GM23338 (cell line): ENCODE data around the gene C11orf24. TPM values are rescaled to one million over a fixed set of nuclear protein-coding genes. Genes with fewer than 3 reads are reported as not detected.

Experiments
- ATAC-seq: fragments of 200-7000 bp; cut with Tn5 transposase; 3 replicates; pipeline ENCODE4 v1.9.1; 2020
- DNase-seq: peaks from one replicate; pipeline ENCODE4 v3.0.0-alpha.2; 2015; ENCODE audit warnings: low spot score
- H2AFZ ChIP-seq: fragments of 200-600 bp; sonication (generic); 2 replicates; pipeline ENCODE4 v1.8.0; 2016; ENCODE audit warnings: antibody characterized with exemption, mild to moderate bottlenecking, moderate library complexity
- H3F3A ChIP-seq: fragments of 200-600 bp; sonication (generic); replicated peaks from 2 replicates; pipeline ENCODE4 v1.8.0; 2017; ENCODE audit warnings: antibody characterized with exemption, mixed run types, low read depth
- H3K27ac ChIP-seq: fragments of 200-600 bp; sonication (generic); 2 replicates; pipeline ENCODE4 v1.6.1; 2016; ENCODE audit warnings: low read depth
- H3K27me3 ChIP-seq: fragments of 200-600 bp; sonication (generic); 2 replicates; pipeline ENCODE4 v1.8.0; 2016; ENCODE audit warnings: mild to moderate bottlenecking, mixed run types, moderate library complexity; ENCODE audit not compliant: insufficient read depth
- H3K36me3 ChIP-seq: fragments of 200-600 bp; sonication (generic); 2 replicates; pipeline ENCODE4 v1.8.0; 2016; ENCODE audit warnings: mild to moderate bottlenecking; ENCODE audit not compliant: insufficient read depth
- H3K4me1 ChIP-seq: fragments of 200-600 bp; sonication (generic); 2 replicates; pipeline ENCODE4 v1.8.0; 2016; ENCODE audit warnings: mild to moderate bottlenecking, moderate library complexity; ENCODE audit not compliant: insufficient read depth
- H3K4me2 ChIP-seq: fragments of 200-600 bp; sonication (generic); 2 replicates; pipeline ENCODE4 v1.7.1; 2017; ENCODE audit warnings: mixed run types
- H3K4me3 ChIP-seq: fragments of 200-600 bp; sonication (generic); 2 replicates; pipeline ENCODE4 v1.6.1; 2016; ENCODE audit warnings: mixed run types
- H3K79me2 ChIP-seq: fragments of 200-600 bp; sonication (generic); replicated peaks from 2 replicates; pipeline ENCODE4 v1.8.0; 2017; ENCODE audit warnings: mild to moderate bottlenecking; ENCODE audit not compliant: insufficient read depth
- H3K9me2 ChIP-seq: fragments of 200-600 bp; sonication (generic); 2 replicates; pipeline ENCODE4 v1.8.0; 2017; ENCODE audit not compliant: insufficient read depth
- H4K20me1 ChIP-seq: fragments of 200-600 bp; sonication (generic); replicated peaks from 2 replicates; pipeline ENCODE4 v1.8.0; 2017; ENCODE audit warnings: mild to moderate bottlenecking; ENCODE audit not compliant: insufficient read depth
- H3K27ac Mint-ChIP-seq: 2 replicates; pipeline ENCODE4 v1.8.0; 2020; ENCODE audit warnings: inconsistent platforms, mild to moderate bottlenecking, moderate library complexity, mixed read lengths
- H3K27me3 Mint-ChIP-seq: 3 replicates; pipeline ENCODE4 v1.8.0; 2022; ENCODE audit warnings: low read depth, mild to moderate bottlenecking, moderate library complexity, mixed read lengths, inconsistent platforms; ENCODE audit not compliant: insufficient read depth, poor library complexity
- H3K36me3 Mint-ChIP-seq: 3 replicates; pipeline ENCODE4 v1.8.0; 2021; ENCODE audit warnings: low read depth, mild to moderate bottlenecking, inconsistent platforms, moderate library complexity, mixed read lengths
- H3K4me1 Mint-ChIP-seq: 3 replicates; pipeline ENCODE4 v1.8.0; 2020; ENCODE audit warnings: mild to moderate bottlenecking, inconsistent platforms, mixed read lengths
- H3K4me3 Mint-ChIP-seq: 3 replicates; pipeline ENCODE4 v1.8.0; 2021; ENCODE audit warnings: moderate library complexity, mild to moderate bottlenecking, inconsistent platforms, mixed read lengths
- H3K9me3 Mint-ChIP-seq: 3 replicates; pipeline ENCODE4 v1.8.0; 2020; ENCODE audit warnings: moderate library complexity, mild to moderate bottlenecking, inconsistent platforms, mixed read lengths
- CTCF ChIP-seq, 2 experiments: fragments of 200-600 bp in 1 of 2; sonication (generic) in 1 of 2; conservative IDR thresholded peaks; 2 replicates each; pipeline versions ENCODE4 v1.5.1 to v1.6.1; 2016 to 2017; ENCODE audit warnings: antibody characterized with exemption in 2 of 2, low read depth in 2 of 2, mild to moderate bottlenecking in 2 of 2, moderate library complexity in 1 of 2
- EZH2 ChIP-seq: fragments of 200-600 bp; sonication (generic); IDR thresholded peaks from one replicate; pipeline ENCODE4 v1.8.0; 2017; ENCODE audit warnings: antibody characterized with exemption, mild to moderate bottlenecking, low read depth; ENCODE audit not compliant: unreplicated experiment
- EZH2phosphoT487 ChIP-seq: fragments of 200-600 bp; sonication (generic); IDR thresholded peaks from one replicate; pipeline ENCODE4 v1.8.1; 2018; ENCODE audit warnings: antibody characterized with exemption; ENCODE audit not compliant: unreplicated experiment
- JUNB ChIP-seq: IDR thresholded peaks from one replicate; pipeline ENCODE4 v1.6.1; 2016; ENCODE audit warnings: antibody characterized with exemption; ENCODE audit not compliant: unreplicated experiment
- STAT1 ChIP-seq: IDR thresholded peaks from one replicate; pipeline ENCODE4 v1.6.1; 2016; ENCODE audit warnings: antibody characterized with exemption; ENCODE audit not compliant: unreplicated experiment
- ZNF114 ChIP-seq: fragments of 250-450 bp; sonication (Bioruptor Pico); IDR thresholded peaks from 2 replicates; pipeline ENCODE4 v1.5.0; 2020; ENCODE audit warnings: mild to moderate bottlenecking, moderate library complexity
- ZNF331 ChIP-seq: fragments of 250-450 bp; sonication (Bioruptor Pico); IDR thresholded peaks from 2 replicates; pipeline ENCODE4 v1.5.0; 2020; ENCODE audit warnings: low read depth, mild to moderate bottlenecking, moderate library complexity
- ZNF462 ChIP-seq: fragments of 250-450 bp; sonication (Bioruptor Pico); IDR thresholded peaks from 2 replicates; pipeline ENCODE4 v1.5.0; 2020; ENCODE audit warnings: mild to moderate bottlenecking, moderate library complexity
- polyA plus RNA-seq: library from polyadenylated mRNA; unstranded; fragments of >200 nt; fragmentation: Nextera tagmentation; extraction: Ambion mirVana; gene quantifications from 2 replicates; pipeline ENCODE4 v1.2.1, GENCODE V29; 2016
- total RNA-seq: library from RNA; depleted of rRNA; stranded (reverse); fragments of >200 nt; shearing (Covaris generic); gene quantifications from 2 replicates; pipeline ENCODE4 v1.2.3, GENCODE V29; 2014
- TF ChIP-seq, protein P1 (sequence below): IDR thresholded peaks from one replicate; pipeline ENCODE4 v1.6.1; 2018; ENCODE audit warnings: antibody characterized with exemption; ENCODE audit not compliant: unreplicated experiment

Gene C11orf24
- total and polyA plus RNA-seq, 2 experiments from 2014 or later, result 49.8 to 57.5 TPM

DNA sequence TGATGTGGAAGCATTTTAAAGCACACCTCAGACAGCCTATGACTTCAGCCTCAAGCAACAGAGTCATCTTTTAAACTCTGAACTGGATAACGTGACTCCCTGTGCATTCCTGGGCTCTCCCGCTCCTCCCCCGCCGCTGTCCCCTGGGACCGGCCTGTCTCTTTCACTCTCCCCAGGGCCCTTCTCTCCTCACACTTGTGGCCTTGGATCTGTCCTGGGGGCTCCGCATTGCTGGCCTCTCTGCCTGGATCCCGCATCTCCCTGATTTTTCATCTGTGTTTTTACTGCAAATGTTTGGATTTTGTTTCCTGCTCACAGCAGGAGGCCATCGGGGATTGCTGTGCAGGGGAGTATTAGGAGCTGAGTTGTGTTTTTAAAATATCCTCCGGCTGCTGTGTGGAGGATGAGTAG, 15.4 kb downstream of the C11orf24 start:
- no peak overlapping the region for H3K27ac Mint-ChIP-seq
- Histone ChIP-seq H3K4me1 (peaks cover 6% of the 10 kb centered on the region; the same call in 1 of the 2 replicates), H2AFZ (peak overlapping the region; percentile 85), H3K4me3 (no peak overlapping the region), H3F3A (no peaks in the 10 kb centered on the region), H3K27me3 (no peaks in the 10 kb centered on the region), H3K79me2 (no peaks in the 10 kb centered on the region), H3K4me2 (0 out of 2 replicates have a peak overlapping the region, but pooled peaks have one; percentile 43), H3K27ac (no peak overlapping the region), H3K9me2 (no peaks in the 10 kb centered on the region), H4K20me1 (no peaks in the 10 kb centered on the region), H3K36me3 (no peaks in the 10 kb centered on the region)
- H3K4me3 Mint-ChIP-seq, result no peak overlapping the region; the same call in 2 of the 3 replicates
- no peaks in the 10 kb centered on the region; the same call in 2 of the 3 replicates for H3K9me3 Mint-ChIP-seq
- peaks cover 11% of the 10 kb centered on the region for H3K27me3 Mint-ChIP-seq
- TF ChIP-seq STAT1 (no peak), EZH2 (no peak)
- TF ChIP-seq, protein P1, sequence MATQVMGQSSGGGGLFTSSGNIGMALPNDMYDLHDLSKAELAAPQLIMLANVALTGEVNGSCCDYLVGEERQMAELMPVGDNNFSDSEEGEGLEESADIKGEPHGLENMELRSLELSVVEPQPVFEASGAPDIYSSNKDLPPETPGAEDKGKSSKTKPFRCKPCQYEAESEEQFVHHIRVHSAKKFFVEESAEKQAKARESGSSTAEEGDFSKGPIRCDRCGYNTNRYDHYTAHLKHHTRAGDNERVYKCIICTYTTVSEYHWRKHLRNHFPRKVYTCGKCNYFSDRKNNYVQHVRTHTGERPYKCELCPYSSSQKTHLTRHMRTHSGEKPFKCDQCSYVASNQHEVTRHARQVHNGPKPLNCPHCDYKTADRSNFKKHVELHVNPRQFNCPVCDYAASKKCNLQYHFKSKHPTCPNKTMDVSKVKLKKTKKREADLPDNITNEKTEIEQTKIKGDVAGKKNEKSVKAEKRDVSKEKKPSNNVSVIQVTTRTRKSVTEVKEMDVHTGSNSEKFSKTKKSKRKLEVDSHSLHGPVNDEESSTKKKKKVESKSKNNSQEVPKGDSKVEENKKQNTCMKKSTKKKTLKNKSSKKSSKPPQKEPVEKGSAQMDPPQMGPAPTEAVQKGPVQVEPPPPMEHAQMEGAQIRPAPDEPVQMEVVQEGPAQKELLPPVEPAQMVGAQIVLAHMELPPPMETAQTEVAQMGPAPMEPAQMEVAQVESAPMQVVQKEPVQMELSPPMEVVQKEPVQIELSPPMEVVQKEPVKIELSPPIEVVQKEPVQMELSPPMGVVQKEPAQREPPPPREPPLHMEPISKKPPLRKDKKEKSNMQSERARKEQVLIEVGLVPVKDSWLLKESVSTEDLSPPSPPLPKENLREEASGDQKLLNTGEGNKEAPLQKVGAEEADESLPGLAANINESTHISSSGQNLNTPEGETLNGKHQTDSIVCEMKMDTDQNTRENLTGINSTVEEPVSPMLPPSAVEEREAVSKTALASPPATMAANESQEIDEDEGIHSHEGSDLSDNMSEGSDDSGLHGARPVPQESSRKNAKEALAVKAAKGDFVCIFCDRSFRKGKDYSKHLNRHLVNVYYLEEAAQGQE, result no peak
- no peak for DNase-seq
- peak; percentile 12 for ATAC-seq
- H3K36me3 Mint-ChIP-seq, result peaks cover 7% of the 10 kb centered on the region; the same call in 1 of the 3 replicates
- peaks cover 11% of the 10 kb centered on the region for H3K4me1 Mint-ChIP-seq

- H3F3A ChIP-seq, result no peaks in the 10 kb centered on the region
- H3K4me3 Mint-ChIP-seq, result no peak overlapping the region
- H3K36me3 ChIP-seq, result no peaks in the 10 kb centered on the region
- no peaks in the 10 kb centered on the region for H3K79me2 ChIP-seq
- H3K4me3 ChIP-seq, result no peak overlapping the region
- H3K27ac ChIP-seq, result no peak overlapping the region
- peaks cover 11% of the 10 kb centered on the region for H3K27me3 Mint-ChIP-seq
- peaks cover 6% of the 10 kb centered on the region; the same call in 1 of the 2 replicates for H3K4me1 ChIP-seq
- no peak overlapping the region for H3K4me2 ChIP-seq
- DNase-seq (no peak), ATAC-seq (no peak)
- no peaks in the 10 kb centered on the region for H3K9me2 ChIP-seq
- H3K27ac Mint-ChIP-seq, result no peak overlapping the region
- H3K27me3 ChIP-seq, result no peaks in the 10 kb centered on the region
- no peaks in the 10 kb centered on the region for H4K20me1 ChIP-seq
- H3K36me3 Mint-ChIP-seq, result peaks cover 2% of the 10 kb centered on the region; the same call in 1 of the 3 replicates
- peaks cover 11% of the 10 kb centered on the region for H3K4me1 Mint-ChIP-seq
- no peak overlapping the region for H2AFZ ChIP-seq
- no peaks in the 10 kb centered on the region; the same call in 2 of the 3 replicates for H3K9me3 Mint-ChIP-seq
- TF ChIP-seq ZNF114 (CRISPR knock-in tag), result no peak
- TF ChIP-seq ZNF331 (CRISPR knock-in tag), result no peak
- no peak for TF ChIP-seq ZNF462 (CRISPR knock-in tag)
- no peak for TF ChIP-seq CTCF (conservative IDR thresholded peaks at IDR 0.05; ENCODE audit: low read depth in 2 of 2)
- TF ChIP-seq JUNB, result no peak
- TF ChIP-seq STAT1, result no peak
- TF ChIP-seq EZH2phosphoT487, result no peak
Measured at GRCh38 chr11:68255526-68255925, 16.2 kb downstream of the C11orf24 start.
